ENCODE data around the gene ATP6V0C. TPM values are rescaled to one million over a fixed set of nuclear protein-coding genes. Genes with fewer than 3 reads are reported as not detected.

The ATP6V0C gene
- total and polyA plus RNA-seq, 2 of the 8 experiments (the other 6 are each of a cell fraction or from before 2014, with no cell fraction given): 125 to 176 TPM

- TF ChIP-seq SAP30 (IDR thresholded peaks at IDR 0.05; ENCODE audit: insufficient read depth, insufficient replicate concordance, low read length): no peak
- no peak for TF ChIP-seq RAD21 (IDR thresholded peaks at IDR 0.05 in 1 of 2, conservative IDR thresholded peaks at IDR 0.05 in 1 of 2; ENCODE audit: low read depth in 2 of 2, low read length in 2 of 2)
- peak; percentile 34; the same call in 1 of the 2 replicates for TF ChIP-seq TBP (IDR thresholded peaks at IDR 0.05; ENCODE audit: low read depth, low read length)
- TF ChIP-seq RNF2 (IDR thresholded peaks at IDR 0.05; ENCODE audit: borderline replicate concordance, low read depth, low read length, missing control alignments, poor library complexity, severe bottlenecking): no peak
- 0 out of 4 replicates have a peak, but pooled peaks of 1 of the 2 experiments have one; percentile 10 for TF ChIP-seq HDAC2 (IDR thresholded peaks at IDR 0.05; ENCODE audit: borderline replicate concordance in 1 of 2, low read depth in 2 of 2, low read length in 2 of 2)
- peak; percentile 80; the same call in 1 of the 2 replicates for TF ChIP-seq TEAD4 (IDR thresholded peaks at IDR 0.05; ENCODE audit: low read depth, low read length)
- TF ChIP-seq MAX (IDR thresholded peaks at IDR 0.05): peak; percentile 92
- TF ChIP-seq SIX5 (IDR thresholded peaks at IDR 0.05; ENCODE audit: low read depth, low read length): no peak
- peak; percentile 73; the same call in 1 of the 2 replicates for TF ChIP-seq CREB1 (IDR thresholded peaks at IDR 0.05)
- 0 out of 4 replicates have a peak, but pooled peaks of 1 of the 2 experiments have one; percentile 50 for TF ChIP-seq SIN3A (conservative IDR thresholded peaks at IDR 0.05 in 1 of 2, IDR thresholded peaks at IDR 0.05 in 1 of 2; ENCODE audit: low read depth in 1 of 2, low read length in 2 of 2)
- no peak for TF ChIP-seq CEBPB (IDR thresholded peaks at IDR 0.05; ENCODE audit: low read depth, low read length)
- no peak for TF ChIP-seq JUN (IDR thresholded peaks at IDR 0.05; ENCODE audit: low read depth, low read length)
- no peak for TF ChIP-seq CBX8 (IDR thresholded peaks at IDR 0.05; ENCODE audit: borderline replicate concordance, low read depth, low read length)
- TF ChIP-seq SP1 (IDR thresholded peaks at IDR 0.05; ENCODE audit: low read depth, low read length): peak; percentile 44; the same call in 1 of the 2 replicates
- TF ChIP-seq JUND (IDR thresholded peaks at IDR 0.05; ENCODE audit: low read length): no peak
- no peak for TF ChIP-seq SP4 (IDR thresholded peaks at IDR 0.05; ENCODE audit: low read length)
- TF ChIP-seq CHD1 (IDR thresholded peaks at IDR 0.05; ENCODE audit: low read depth, low read length): no peak
- peak; percentile 52 for TF ChIP-seq KDM4A (IDR thresholded peaks at IDR 0.05; ENCODE audit: low read depth, low read length, severe bottlenecking)
- TF ChIP-seq KDM5A (IDR thresholded peaks at IDR 0.05; ENCODE audit: low read length): no peak
- no peak for TF ChIP-seq SIRT6 (IDR thresholded peaks at IDR 0.05; ENCODE audit: low read length)
- peak; percentile 56 for TF ChIP-seq ATF2 (IDR thresholded peaks at IDR 0.05; ENCODE audit: low read length)
These were observed 18.1 kb downstream of the ATP6V0C start (continued) for GRCh38 chr16:2531696-2532493.

Measured in H1 (cell line).